Osteoblast (primary cell): ENCODE data around the gene ENGASE. TPM values are rescaled to one million over a fixed set of nuclear protein-coding genes. Genes with fewer than 3 reads are reported as not detected.

Experiments used
- DNase-seq: peaks from one replicate; pipeline ENCODE4 v3.0.0; 2011; ENCODE audit warnings: low spot score, mixed read lengths; ENCODE audit not compliant: insufficient read length; ENCODE audit errors: missing footprints
- H2AFZ ChIP-seq: 2 replicates; pipeline ENCODE4 v1.6.0; 2011; ENCODE audit warnings: mild to moderate bottlenecking, low read length
- H3K27ac ChIP-seq: 2 replicates; pipeline ENCODE4 v1.5.1; 2011; ENCODE audit warnings: mild to moderate bottlenecking, low read depth, low read length, moderate library complexity
- H3K27me3 ChIP-seq: 2 replicates; pipeline ENCODE4 v1.6.0; 2012; ENCODE audit warnings: mild to moderate bottlenecking, control low read depth, inconsistent platforms, low read length, moderate library complexity; ENCODE audit not compliant: insufficient read depth
- H3K36me3 ChIP-seq: 2 replicates; pipeline ENCODE4 v1.5.1; 2011; ENCODE audit warnings: mild to moderate bottlenecking, low read length, control low read depth, moderate library complexity; ENCODE audit not compliant: insufficient read depth
- H3K4me1 ChIP-seq: 2 replicates; pipeline ENCODE4 v1.5.1; 2011; ENCODE audit warnings: mild to moderate bottlenecking, low read length, control low read depth, moderate library complexity; ENCODE audit not compliant: insufficient read depth
- H3K4me2 ChIP-seq: 2 replicates; pipeline ENCODE4 v1.6.0; 2011; ENCODE audit warnings: mild to moderate bottlenecking, low read length; ENCODE audit not compliant: insufficient read depth
- H3K4me3 ChIP-seq: fragments of 200-600 bp; sonication (generic); 3 replicates; pipeline ENCODE4 v1.5.1; 2012; ENCODE audit warnings: mild to moderate bottlenecking, low read length, inconsistent platforms; ENCODE audit not compliant: insufficient read depth
- H3K79me2 ChIP-seq: 2 replicates; pipeline ENCODE4 v1.6.0; 2012; ENCODE audit warnings: mild to moderate bottlenecking, low read length, control low read depth, inconsistent platforms; ENCODE audit not compliant: insufficient read depth
- H3K9me3 ChIP-seq: 2 replicates; pipeline ENCODE4 v1.5.1; 2011; ENCODE audit warnings: low read depth, low read length, control low read depth
- H4K20me1 ChIP-seq: 2 replicates; pipeline ENCODE4 v1.6.0; 2012; ENCODE audit warnings: mild to moderate bottlenecking, low read length, control low read depth; ENCODE audit not compliant: insufficient read depth
- CTCF ChIP-seq: IDR thresholded peaks from 2 replicates; pipeline ENCODE4 v1.5.1; 2011; ENCODE audit warnings: mild to moderate bottlenecking, low read depth, low read length, moderate library complexity; ENCODE audit errors: extremely low read depth
- total RNA-seq: library from RNA; depleted of rRNA; stranded (reverse); fragments of >200 nt; gene quantifications from 2 replicates; pipeline ENCODE4 v1.2.3, GENCODE V29; 2012

The ENGASE gene
- total RNA-seq, 1 donor, result 14.5 TPM

- Histone ChIP-seq H3K27me3 (peaks cover 4% of the 10 kb centered on the region), H3K4me1 (peaks cover 6% of the 10 kb centered on the region), H3K9me3 (no peaks in the 10 kb centered on the region), H3K36me3 (no peaks in the 10 kb centered on the region), H2AFZ (no peak overlapping the region), H3K79me2 (no peaks in the 10 kb centered on the region), H3K4me3 (no peak overlapping the region), H4K20me1 (no peaks in the 10 kb centered on the region), H3K4me2 (no peak overlapping the region), H3K27ac (no peak overlapping the region)
- no peak for TF ChIP-seq CTCF
- DNase-seq, result no peak
These were observed 3.4 kb upstream of the ENGASE start for GRCh38 chr17:79071161-79071740.

- DNase-seq, result peak; percentile 65
- Histone ChIP-seq H3K79me2 (no peaks in the 10 kb centered on the region), H3K4me3 (no peak overlapping the region), H3K4me2 (no peak overlapping the region), H4K20me1 (no peaks in the 10 kb centered on the region), H3K27me3 (peaks cover 4% of the 10 kb centered on the region), H3K36me3 (no peaks in the 10 kb centered on the region), H3K4me1 (peaks cover 6% of the 10 kb centered on the region), H2AFZ (no peak overlapping the region), H3K27ac (no peak overlapping the region), H3K9me3 (no peaks in the 10 kb centered on the region)
- TF ChIP-seq CTCF, result no peak
These were observed 2.1 kb upstream of the ENGASE start for GRCh38 chr17:79072544-79072943.

GRCh38 chr17:79073016-79073705 lies 1.5 kb upstream of the ENGASE start:
- Histone ChIP-seq H3K9me3 (no peaks in the 10 kb centered on the region), H4K20me1 (no peaks in the 10 kb centered on the region)

More at GRCh38 chr17:79073016-79073705, 1.5 kb upstream of the ENGASE start:
- no peak overlapping the region for H2AFZ ChIP-seq
- no peak overlapping the region for H3K4me3 ChIP-seq
- no peaks in the 10 kb centered on the region for H3K36me3 ChIP-seq
- H3K27me3 ChIP-seq, result peaks cover 4% of the 10 kb centered on the region
- H3K27ac ChIP-seq, result no peak overlapping the region
- H3K79me2 ChIP-seq, result no peaks in the 10 kb centered on the region
- H3K4me1 ChIP-seq, result peaks cover 6% of the 10 kb centered on the region
- no peak for TF ChIP-seq CTCF
- H3K4me2 ChIP-seq, result no peak overlapping the region
- DNase-seq, result no peak
